SKM-1 (cell line): ENCODE measurements around the gene BARX2.

ENCODE experiments used
- DNase-seq: peaks from one replicate; lab custom pipeline; 2025; ENCODE audit not compliant: unreplicated experiment; lab: John Stamatoyannopoulos, UW

BARX2 gene

GRCh38 chr11:129435499-129436245, 60.0 kb downstream of the BARX2 start:
- DNase-seq: no peak

- no peak for DNase-seq
These were observed 60.9 kb downstream of the BARX2 start for GRCh38 chr11:129436573-129436972.

GRCh38 chr11:129440028-129440713, 64.5 kb downstream of the BARX2 start:
- DNase-seq: no peak

- DNase-seq: no peak
These were observed 66.5 kb downstream of the BARX2 start for GRCh38 chr11:129442171-129442570.

GRCh38 chr11:129443276-129443675, 67.6 kb downstream of the BARX2 start:
- DNase-seq: no peak

- DNase-seq: no peak
These were observed 68.6 kb downstream of the BARX2 start for GRCh38 chr11:129444274-129444673.

GRCh38 chr11:129445226-129445625, 69.6 kb downstream of the BARX2 start:
- DNase-seq: no peak

GRCh38 chr11:129446572-129446971, 70.9 kb downstream of the BARX2 start:
- no peak for DNase-seq

- no peak for DNase-seq
These were observed 72.1 kb downstream of the BARX2 start for GRCh38 chr11:129447654-129448239.

- no peak for DNase-seq
These were observed 75.9 kb downstream of the BARX2 start for GRCh38 chr11:129451524-129451923.

- no peak for DNase-seq
These were observed 77.7 kb downstream of the BARX2 start for GRCh38 chr11:129453293-129453721.

GRCh38 chr11:129455101-129455500, 79.5 kb downstream of the BARX2 start:
- DNase-seq: no peak

- no peak for DNase-seq
These were observed 80.4 kb downstream of the BARX2 start for GRCh38 chr11:129455756-129456655.

GRCh38 chr11:129457321-129457720, 81.7 kb downstream of the BARX2 start:
- no peak for DNase-seq

GRCh38 chr11:129458278-129458677, 82.6 kb downstream of the BARX2 start:
- DNase-seq: no peak

- no peak for DNase-seq
These were observed 83.3 kb downstream of the BARX2 start for GRCh38 chr11:129458756-129459535.

GRCh38 chr11:129460714-129461113, 85.1 kb downstream of the BARX2 start:
- DNase-seq: no peak

- DNase-seq: no peak
These were observed 108.4 kb downstream of the BARX2 start for GRCh38 chr11:129484068-129484467.

GRCh38 chr11:129489249-129489648, 113.6 kb downstream of the BARX2 start:
- no peak for DNase-seq

GRCh38 chr11:129490004-129490403, 114.4 kb downstream of the BARX2 start:
- no peak for DNase-seq
